HG03025 (cell line): ENCODE measurements around the gene RIMBP2.

Source experiments
- ATAC-seq: cut with Tn5 transposase; IDR thresholded peaks from one replicate; pipeline ENCODE4 v1.9.1; 2021; ENCODE audit warnings: mild to moderate bottlenecking, moderate library complexity; ENCODE audit not compliant: unreplicated experiment, low FRiP score

The RIMBP2 gene

DNA sequence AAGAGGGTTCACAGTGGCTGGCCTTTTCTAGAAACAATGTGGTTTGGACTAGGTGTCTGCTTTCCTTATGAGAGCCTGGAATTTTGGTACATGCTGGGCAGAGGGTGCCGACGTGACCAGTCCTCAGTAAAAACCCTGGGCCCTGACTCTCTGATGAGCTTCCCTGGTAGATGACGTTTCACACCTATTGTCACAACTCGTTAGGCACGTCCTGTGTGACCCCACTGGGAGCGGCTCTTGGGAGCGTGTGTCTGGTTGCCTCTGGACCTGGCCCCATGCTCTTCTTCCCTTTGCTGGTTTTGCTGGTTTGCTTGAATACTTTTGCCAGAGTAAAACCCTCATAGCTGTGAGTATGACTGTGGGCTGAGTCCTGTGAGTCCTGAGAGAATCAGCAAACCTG, 136.9 kb downstream of the RIMBP2 start:
- ATAC-seq, result no peak

- no peak for ATAC-seq
Measured at GRCh38 chr12:130577351-130577750, 138.7 kb downstream of the RIMBP2 start.

DNA sequence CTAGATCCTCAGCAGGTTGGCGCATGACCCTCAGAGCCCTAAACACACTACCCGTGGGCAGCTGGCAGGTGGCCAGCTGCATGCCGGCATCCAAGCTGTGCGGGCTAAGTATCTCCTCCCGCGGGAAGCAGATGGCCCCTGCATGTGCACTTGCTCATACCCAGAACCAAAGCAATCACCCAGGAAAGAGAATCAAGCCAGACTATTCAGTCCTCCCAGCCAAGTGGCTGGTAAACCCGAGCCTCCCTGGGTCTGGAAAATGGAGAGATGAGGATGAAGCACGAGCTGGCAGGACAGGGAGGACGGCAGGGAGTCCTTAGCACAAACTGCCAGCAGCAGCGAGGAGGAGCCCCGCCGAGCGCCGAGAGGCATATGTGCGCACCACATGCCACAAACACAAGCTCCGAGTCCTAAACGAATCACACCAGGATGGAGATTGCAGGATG, 139.7 kb downstream of the RIMBP2 start:
- ATAC-seq, result no peak

GRCh38 chr12:130574402-130574801, 141.7 kb downstream of the RIMBP2 start:
- ATAC-seq, result no peak

GRCh38 chr12:130573766-130574165, 142.3 kb downstream of the RIMBP2 start:
- no peak for ATAC-seq

GRCh38 chr12:130573235-130573634, 142.9 kb downstream of the RIMBP2 start:
- no peak for ATAC-seq

GRCh38 chr12:130572553-130572952, 143.5 kb downstream of the RIMBP2 start:
- ATAC-seq, result no peak

DNA sequence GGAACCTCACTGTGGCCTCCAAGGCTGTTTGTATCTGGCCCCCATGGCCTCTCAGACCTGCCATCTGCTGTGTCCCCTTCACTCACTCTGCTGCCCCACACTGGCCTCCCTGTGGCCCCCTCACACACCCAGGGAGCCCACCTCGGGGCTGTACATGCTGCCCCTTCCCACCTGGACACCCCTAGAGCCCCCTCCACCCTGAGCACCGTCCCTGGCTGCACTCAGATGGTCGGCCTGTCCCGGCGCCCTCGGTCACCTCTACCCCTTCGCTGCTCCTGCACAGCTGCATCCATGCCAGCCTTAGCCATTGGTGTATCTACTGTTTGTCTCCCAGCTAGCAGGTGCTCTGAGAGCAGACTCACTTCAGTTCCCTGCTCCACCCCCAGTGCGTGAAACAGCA, 144.4 kb downstream of the RIMBP2 start:
- no peak for ATAC-seq

DNA sequence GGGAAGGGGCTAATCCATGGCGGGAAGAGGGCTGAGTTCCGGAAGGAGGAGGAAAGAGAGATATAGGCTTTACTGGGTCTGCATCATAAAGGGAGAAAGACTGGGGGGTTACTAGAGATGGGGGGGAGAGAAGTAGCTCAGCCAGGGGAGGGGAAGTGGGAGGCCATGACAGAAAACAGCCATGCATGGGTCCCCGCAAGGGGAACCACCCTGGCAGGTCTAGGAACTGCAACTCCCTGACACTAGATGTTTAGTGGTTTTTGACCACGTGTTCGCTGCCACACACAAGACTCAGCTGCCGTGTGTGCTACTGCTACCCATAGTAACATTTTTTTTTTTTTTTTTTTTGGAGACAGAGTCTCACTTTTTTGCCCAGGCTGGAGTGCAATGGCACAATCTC, 145.0 kb downstream of the RIMBP2 start:
- no peak for ATAC-seq

GRCh38 chr12:130569521-130569920, 146.6 kb downstream of the RIMBP2 start:
- no peak for ATAC-seq

DNA sequence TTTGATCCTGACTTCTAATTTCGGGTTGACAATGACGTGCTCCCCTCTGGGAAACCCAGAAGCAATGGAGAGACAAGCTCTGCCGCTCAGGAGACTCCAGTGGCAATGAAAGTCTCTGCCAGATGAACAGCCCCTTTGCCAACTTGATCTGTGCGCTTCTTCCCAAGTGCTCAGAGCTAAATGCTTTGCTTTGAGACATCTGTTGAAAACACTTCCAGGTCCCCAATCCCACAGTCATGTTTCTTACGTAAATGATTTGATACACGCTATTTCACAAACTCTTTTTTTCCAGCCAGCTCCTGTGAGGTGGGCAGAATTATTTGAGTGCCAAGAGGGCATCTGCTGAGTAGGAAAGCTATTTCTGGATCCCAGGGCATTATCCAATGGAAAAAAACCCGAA, 147.6 kb downstream of the RIMBP2 start:
- ATAC-seq, result no peak

DNA sequence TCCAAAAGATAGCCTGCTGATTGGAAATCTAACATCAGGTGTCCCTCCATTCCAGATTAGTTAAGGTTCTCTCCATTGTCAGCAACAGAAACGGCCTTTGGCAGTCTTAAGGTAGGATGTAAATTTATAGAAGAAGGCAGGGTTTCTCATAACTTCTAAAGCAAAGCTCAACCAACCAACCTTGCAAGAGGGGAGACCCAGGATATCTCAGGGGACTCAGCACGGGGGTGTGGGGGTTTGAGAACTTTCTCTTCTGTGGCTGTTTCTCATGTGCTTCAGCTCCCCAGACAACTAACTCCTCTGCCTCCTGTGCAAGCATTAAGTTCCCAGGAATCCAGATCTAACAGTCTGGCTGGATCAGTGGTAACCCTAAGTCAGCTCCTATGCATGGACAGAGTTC, 148.1 kb downstream of the RIMBP2 start:
- ATAC-seq, result no peak

DNA sequence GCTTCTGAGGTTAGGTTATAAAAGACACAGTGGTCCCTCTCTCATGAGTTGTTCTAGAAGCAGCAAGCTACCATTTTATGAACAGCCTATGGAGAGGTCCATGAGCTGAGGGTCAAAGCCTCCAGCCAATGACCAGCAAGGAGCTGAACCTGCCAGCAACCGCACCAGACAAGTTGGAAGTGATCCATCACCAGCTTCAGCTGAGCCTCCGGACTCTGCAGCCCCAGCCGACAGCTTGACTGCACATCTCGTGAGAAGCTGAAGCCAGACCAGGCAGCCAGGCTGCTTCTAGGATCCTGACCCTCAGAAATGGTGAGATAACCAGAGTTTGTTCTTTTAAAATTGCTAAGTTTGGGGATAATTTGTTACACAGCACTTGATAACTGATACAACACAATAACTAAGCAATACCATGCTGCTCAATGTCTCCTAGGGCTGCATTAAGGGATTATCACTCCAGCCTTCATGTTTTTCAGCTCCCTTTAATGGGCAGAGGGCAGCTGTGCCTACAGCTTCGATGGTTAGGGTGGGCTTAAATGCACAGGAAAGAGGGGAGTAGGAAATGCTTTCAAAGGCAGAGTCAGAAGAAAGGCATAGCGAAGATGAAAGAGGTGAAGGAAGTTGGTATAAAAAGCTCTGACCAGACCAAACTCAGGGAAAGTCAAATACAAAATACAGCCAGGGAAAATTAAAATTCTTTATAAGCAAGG, 149.5 kb downstream of the RIMBP2 start:
- no peak for ATAC-seq

- ATAC-seq, result no peak
Measured at GRCh38 chr12:130565189-130565588, 150.9 kb downstream of the RIMBP2 start.

GRCh38 chr12:130563323-130563722, 152.8 kb downstream of the RIMBP2 start:
- no peak for ATAC-seq

GRCh38 chr12:130562716-130563115, 153.4 kb downstream of the RIMBP2 start:
- no peak for ATAC-seq

GRCh38 chr12:130560321-130560720, 155.8 kb downstream of the RIMBP2 start:
- ATAC-seq, result no peak

- ATAC-seq, result no peak
Measured at GRCh38 chr12:130559806-130560205, 156.3 kb downstream of the RIMBP2 start.

GRCh38 chr12:130557886-130558765, 158.0 kb downstream of the RIMBP2 start:
- ATAC-seq, result no peak

GRCh38 chr12:130557201-130557600, 158.9 kb downstream of the RIMBP2 start:
- no peak for ATAC-seq

DNA sequence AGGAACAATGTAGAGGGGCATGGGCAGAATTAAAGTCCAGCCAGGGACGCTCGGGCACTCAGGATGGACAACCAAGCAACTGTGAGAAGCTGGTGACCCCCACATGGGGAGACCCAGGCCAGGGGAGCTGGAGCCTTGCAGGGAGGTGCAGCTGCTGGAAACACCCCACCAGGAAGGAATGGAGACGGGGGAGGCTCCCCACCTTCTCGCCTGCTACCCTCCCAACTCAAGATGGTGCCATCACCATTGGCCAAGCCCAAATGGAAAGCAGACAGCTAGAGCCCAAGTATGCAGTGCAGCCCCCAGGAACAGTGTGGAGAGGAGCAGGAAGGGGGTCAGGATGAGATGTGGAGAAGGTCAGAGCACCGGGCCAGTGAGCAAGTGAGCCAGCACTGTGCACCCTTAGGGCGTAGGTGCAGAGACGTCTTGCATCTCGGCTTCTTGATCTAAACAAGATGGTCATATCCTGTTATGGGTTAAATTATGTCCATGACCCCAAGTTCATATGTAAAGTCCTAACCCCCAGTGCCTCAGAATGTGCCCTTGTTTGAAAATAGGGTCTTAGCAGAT, 159.5 kb downstream of the RIMBP2 start:
- ATAC-seq, result no peak
